ENCODE results near the gene CDH4. TPM values are rescaled to one million over a fixed set of nuclear protein-coding genes. Genes with fewer than 3 reads are reported as not detected.

Gene CDH4
- total RNA-seq, 2 donors from 2014 or later, result not detected

DNA sequence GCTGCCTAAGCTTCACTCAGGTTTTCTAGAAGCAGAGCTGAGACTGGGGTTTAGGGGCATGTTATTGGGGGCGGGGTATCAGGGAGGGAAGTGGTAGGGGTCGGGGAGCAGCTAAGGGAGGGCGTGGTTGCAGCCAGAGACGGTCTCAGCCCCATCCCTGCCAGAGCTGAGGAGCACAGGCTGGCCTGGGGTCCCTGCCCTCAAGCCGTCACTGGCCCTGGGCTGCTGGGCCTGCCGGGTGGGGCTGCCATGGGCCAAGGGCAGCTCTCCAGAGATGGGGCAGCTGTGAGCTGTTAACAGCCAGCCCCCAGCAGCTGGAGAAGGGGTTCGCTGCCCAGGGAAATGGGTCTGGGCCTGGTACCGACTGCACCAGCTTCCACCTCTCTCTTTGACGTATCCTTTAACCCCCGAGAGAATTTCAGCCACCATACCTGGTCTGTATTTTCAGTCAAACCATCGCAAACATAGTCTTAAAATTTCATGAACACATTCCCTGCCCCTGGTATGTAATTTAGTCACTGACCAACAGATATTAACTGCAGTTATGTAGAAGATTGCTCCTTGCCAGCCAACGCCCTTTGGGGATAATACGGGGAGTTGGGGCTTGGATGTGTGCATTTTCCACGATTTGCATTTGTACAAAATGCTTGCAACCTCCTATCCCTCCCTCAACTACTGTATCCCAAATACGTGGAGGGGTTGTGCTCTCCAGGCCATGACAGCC, 560.2 kb downstream of the CDH4 start:
- H3K36me3 ChIP-seq, result no peaks in the 10 kb centered on the region
- DNase-seq (ENCODE audit: low spot score), result no peak
- no peaks in the 10 kb centered on the region for H3K27me3 ChIP-seq (replicated peaks; ENCODE audit: insufficient read depth)
- H3K27ac ChIP-seq, result no peak overlapping the region
- H3K4me1 ChIP-seq (ENCODE audit: control insufficient read depth in 1 of 2, low read depth in 2 of 2), result no peaks in the 10 kb centered on the region
- H3K9me3 ChIP-seq, result no peaks in the 10 kb centered on the region
- no peak for ATAC-seq (ENCODE audit: insufficient number of reproducible peaks, low FRiP score, low read depth)
- H3K4me3 ChIP-seq, result no peak overlapping the region
- TF ChIP-seq, protein P1, sequence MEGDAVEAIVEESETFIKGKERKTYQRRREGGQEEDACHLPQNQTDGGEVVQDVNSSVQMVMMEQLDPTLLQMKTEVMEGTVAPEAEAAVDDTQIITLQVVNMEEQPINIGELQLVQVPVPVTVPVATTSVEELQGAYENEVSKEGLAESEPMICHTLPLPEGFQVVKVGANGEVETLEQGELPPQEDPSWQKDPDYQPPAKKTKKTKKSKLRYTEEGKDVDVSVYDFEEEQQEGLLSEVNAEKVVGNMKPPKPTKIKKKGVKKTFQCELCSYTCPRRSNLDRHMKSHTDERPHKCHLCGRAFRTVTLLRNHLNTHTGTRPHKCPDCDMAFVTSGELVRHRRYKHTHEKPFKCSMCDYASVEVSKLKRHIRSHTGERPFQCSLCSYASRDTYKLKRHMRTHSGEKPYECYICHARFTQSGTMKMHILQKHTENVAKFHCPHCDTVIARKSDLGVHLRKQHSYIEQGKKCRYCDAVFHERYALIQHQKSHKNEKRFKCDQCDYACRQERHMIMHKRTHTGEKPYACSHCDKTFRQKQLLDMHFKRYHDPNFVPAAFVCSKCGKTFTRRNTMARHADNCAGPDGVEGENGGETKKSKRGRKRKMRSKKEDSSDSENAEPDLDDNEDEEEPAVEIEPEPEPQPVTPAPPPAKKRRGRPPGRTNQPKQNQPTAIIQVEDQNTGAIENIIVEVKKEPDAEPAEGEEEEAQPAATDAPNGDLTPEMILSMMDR (IDR thresholded peaks at IDR 0.05), result no peak

DNA sequence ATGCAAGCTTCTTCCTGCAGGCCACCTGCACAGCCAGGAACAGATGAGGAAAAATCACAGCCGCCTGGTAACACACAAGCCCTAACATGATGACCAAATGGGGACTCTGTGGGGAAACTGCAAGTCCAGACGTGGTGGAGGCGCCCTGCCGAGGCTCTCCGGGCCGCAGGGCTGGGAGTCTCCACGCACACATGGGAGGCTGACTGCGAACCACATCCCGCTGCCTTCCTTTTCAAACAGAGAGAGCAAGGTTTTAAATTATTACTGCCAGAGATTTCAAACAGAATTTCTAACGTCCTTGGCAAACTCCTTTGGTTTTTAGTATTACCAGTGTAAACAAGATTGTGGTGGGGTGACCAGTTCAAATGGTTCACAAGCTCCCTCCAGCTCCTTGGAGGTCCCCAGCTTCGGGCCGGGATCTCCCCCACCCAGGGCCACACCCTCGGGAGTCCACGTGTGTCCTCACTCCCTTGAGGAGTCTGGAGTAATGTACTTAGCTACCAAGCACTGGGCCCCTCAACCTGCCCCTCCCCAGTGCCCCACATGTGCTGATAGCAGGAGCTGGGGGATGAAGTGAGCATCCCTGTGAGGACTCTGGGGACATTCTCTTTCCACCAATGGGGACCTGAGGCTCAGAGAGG, 560.9 kb downstream of the CDH4 start:
- no peak for ATAC-seq (ENCODE audit: insufficient number of reproducible peaks, low FRiP score, low read depth)
- H3K4me3 ChIP-seq, result no peak overlapping the region
- TF ChIP-seq, protein P1 (IDR thresholded peaks at IDR 0.05), result no peak
- no peaks in the 10 kb centered on the region for H3K4me1 ChIP-seq (ENCODE audit: control insufficient read depth in 1 of 2, low read depth in 2 of 2)
- no peaks in the 10 kb centered on the region for H3K36me3 ChIP-seq
- H3K9me3 ChIP-seq, result no peaks in the 10 kb centered on the region
- no peak for DNase-seq (ENCODE audit: low spot score)
- H3K27ac ChIP-seq, result no peak overlapping the region
- H3K27me3 ChIP-seq (replicated peaks; ENCODE audit: insufficient read depth), result no peaks in the 10 kb centered on the region

DNA sequence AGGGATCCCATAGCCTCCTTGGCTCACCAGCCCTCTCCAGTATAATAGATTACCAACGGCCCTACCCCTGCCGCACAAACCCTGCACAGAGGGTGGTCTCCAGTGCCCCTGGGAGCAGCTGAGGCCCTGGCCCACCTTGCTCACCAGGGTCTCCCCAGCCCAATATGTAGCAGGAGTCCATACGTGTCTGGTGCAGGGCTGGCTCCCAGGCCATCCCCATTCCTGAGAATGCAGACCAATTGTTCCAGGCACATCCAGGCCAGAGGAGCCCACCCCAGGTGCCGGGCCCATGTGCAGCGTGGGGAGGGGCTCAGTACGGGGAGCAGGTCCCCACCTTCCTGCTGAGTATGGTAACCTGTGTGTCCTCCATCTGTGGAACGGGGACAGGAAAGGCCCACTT, 561.7 kb downstream of the CDH4 start:
- H3K27me3 ChIP-seq (replicated peaks; ENCODE audit: insufficient read depth), result no peaks in the 10 kb centered on the region
- H3K4me3 ChIP-seq, result no peak overlapping the region
- ATAC-seq (ENCODE audit: insufficient number of reproducible peaks, low FRiP score, low read depth) (no peak), DNase-seq (ENCODE audit: low spot score) (no peak)
- no peak overlapping the region for H3K27ac ChIP-seq
- no peaks in the 10 kb centered on the region for H3K36me3 ChIP-seq
- no peaks in the 10 kb centered on the region for H3K4me1 ChIP-seq (ENCODE audit: control insufficient read depth in 1 of 2, low read depth in 2 of 2)
- no peaks in the 10 kb centered on the region for H3K9me3 ChIP-seq
- TF ChIP-seq, protein P1 (IDR thresholded peaks at IDR 0.05), result no peak

DNA sequence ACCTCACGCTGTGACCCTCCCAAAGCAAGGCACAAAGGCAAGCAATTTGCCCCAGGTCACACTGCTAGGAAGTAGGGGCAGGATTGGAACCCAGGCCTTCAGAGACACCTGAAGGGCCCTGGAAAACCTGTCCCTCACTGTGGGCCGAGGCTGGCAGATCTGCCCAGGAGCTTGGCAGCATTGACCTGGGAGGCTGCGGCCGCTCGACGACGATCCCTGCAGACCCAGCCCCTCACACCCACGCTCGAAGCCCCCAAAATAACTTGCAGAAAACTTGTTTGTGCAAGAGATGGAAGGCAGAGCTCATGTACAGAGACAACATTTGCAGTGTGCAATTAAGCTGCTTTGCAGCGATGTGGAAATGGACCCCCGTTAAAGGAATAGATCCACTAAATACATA, 562.2 kb downstream of the CDH4 start:
- DNase-seq (ENCODE audit: low spot score) (no peak), ATAC-seq (ENCODE audit: insufficient number of reproducible peaks, low FRiP score, low read depth) (no peak)
- Histone ChIP-seq H3K4me3 (no peak overlapping the region), H3K36me3 (no peaks in the 10 kb centered on the region), H3K27ac (no peak overlapping the region), H3K27me3 (replicated peaks; ENCODE audit: insufficient read depth) (no peaks in the 10 kb centered on the region), H3K4me1 (ENCODE audit: control insufficient read depth in 1 of 2, low read depth in 2 of 2) (no peaks in the 10 kb centered on the region), H3K9me3 (no peaks in the 10 kb centered on the region)
- TF ChIP-seq, protein P1 (IDR thresholded peaks at IDR 0.05), result no peak

DNA sequence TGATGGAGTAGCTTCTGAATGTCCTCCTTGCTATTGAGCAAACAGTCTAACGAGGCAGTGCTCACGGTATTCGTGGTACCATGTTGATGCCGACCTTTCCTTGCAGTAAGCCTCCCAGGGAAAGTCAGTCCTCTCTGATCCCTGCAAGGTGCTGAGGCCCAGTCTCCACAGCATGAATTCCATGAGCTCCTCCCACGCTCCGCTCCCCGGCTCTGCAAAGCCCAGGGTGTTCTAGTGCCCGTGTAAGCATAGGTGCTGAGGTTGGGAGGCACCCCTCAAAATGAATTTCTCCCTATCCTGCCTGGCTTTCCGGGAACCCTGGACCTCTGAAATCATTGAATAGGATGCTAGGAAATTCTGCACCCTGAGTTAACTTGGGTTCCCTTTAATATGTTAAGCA, 562.7 kb downstream of the CDH4 start:
- Histone ChIP-seq H3K27me3 (replicated peaks; ENCODE audit: insufficient read depth) (no peaks in the 10 kb centered on the region), H3K4me3 (no peak overlapping the region), H3K27ac (no peak overlapping the region), H3K9me3 (no peaks in the 10 kb centered on the region), H3K4me1 (ENCODE audit: control insufficient read depth in 1 of 2, low read depth in 2 of 2) (no peaks in the 10 kb centered on the region), H3K36me3 (no peaks in the 10 kb centered on the region)
- TF ChIP-seq, protein P1 (IDR thresholded peaks at IDR 0.05), result no peak
- ATAC-seq (ENCODE audit: insufficient number of reproducible peaks, low FRiP score, low read depth), result no peak
- DNase-seq (ENCODE audit: low spot score), result no peak
